CD4-positive, alpha-beta T cell (primary cell): ENCODE results near the gene LMF1. TPM values are rescaled to one million over a fixed set of nuclear protein-coding genes. Genes with fewer than 3 reads are reported as not detected.

Source experiments
- ATAC-seq: fragments of 200-7000 bp; cut with Tn5 transposase; one replicate; pipeline ENCODE4 v1.10.0; 2022; ENCODE audit warnings: mild to moderate bottlenecking; ENCODE audit not compliant: poor library complexity
- CTCF ChIA-PET: fragments of 350-600 bp; sonication (Branson Sonifier 250); formaldehyde crosslinking; loops from one replicate; lab custom pipeline; 2021; ENCODE audit warnings: antibody characterized with exemption, inconsistent platforms; lab: Charles Lee
- POLR2A ChIA-PET: fragments of 350-600 bp; sonication (Branson Sonifier 250); formaldehyde crosslinking; loops from one replicate; lab custom pipeline; 2021; ENCODE audit warnings: antibody characterized with exemption, inconsistent platforms; lab: Charles Lee
- DNase-seq, 14 experiments: peaks; one replicate each; pipeline ENCODE4 v3.0.0-alpha.2; 2013 to 2020; ENCODE audit warnings: mixed read lengths in 2 of 14
- H3K27ac ChIP-seq, 2 donors: one replicate each; pipeline versions ENCODE4 v1.5.1 to v1.7.0; 2013; ENCODE audit warnings: low read length in 2 of 2, low read depth in 1 of 2, mild to moderate bottlenecking in 1 of 2
- H3K27me3 ChIP-seq, 2 experiments: 1 replicate in 1 of 2; 2 replicates in 1 of 2; pipeline versions ENCODE4 v1.6.1 to v1.7.0; 2013; ENCODE audit warnings: low read length in 2 of 2, control low read depth in 1 of 2, mild to moderate bottlenecking in 1 of 2, moderate library complexity in 1 of 2; ENCODE audit not compliant: insufficient read depth in 2 of 2, control insufficient read depth in 1 of 2
- H3K36me3 ChIP-seq: one replicate; pipeline ENCODE4 v1.6.1; 2013; ENCODE audit warnings: low read length, control low read depth; ENCODE audit not compliant: insufficient read depth
- H3K4me1 ChIP-seq: one replicate; pipeline ENCODE4 v1.6.1; 2013; ENCODE audit warnings: low read length, control low read depth; ENCODE audit not compliant: insufficient read depth
- H3K4me3 ChIP-seq: one replicate; pipeline ENCODE4 v1.5.1; 2013; ENCODE audit warnings: mild to moderate bottlenecking, low read length, moderate library complexity
- H3K9me3 ChIP-seq, 2 experiments: 1 replicate in 1 of 2; 2 replicates in 1 of 2; pipeline versions ENCODE4 v1.6.1 to v1.7.0; 2013; ENCODE audit warnings: low read length in 2 of 2, mild to moderate bottlenecking in 2 of 2, control low read depth in 1 of 2, moderate library complexity in 1 of 2; ENCODE audit not compliant: control insufficient read depth in 1 of 2, insufficient read depth in 1 of 2
- H3K27ac Mint-ChIP-seq: one replicate; pipeline ENCODE4 v1.8.0; 2020; ENCODE audit warnings: mixed read lengths
- H3K27me3 Mint-ChIP-seq: one replicate; pipeline ENCODE4 v1.8.0; 2021; ENCODE audit warnings: mixed read lengths
- H3K36me3 Mint-ChIP-seq: one replicate; pipeline ENCODE4 v1.8.0; 2021; ENCODE audit warnings: low read depth, mixed read lengths
- H3K4me1 Mint-ChIP-seq: one replicate; pipeline ENCODE4 v1.8.0; 2021; ENCODE audit warnings: low read depth, mixed read lengths
- H3K4me3 Mint-ChIP-seq: one replicate; pipeline ENCODE4 v1.8.0; 2020; ENCODE audit warnings: mild to moderate bottlenecking, mixed read lengths
- H3K9me3 Mint-ChIP-seq: one replicate; pipeline ENCODE4 v1.8.0; 2020; ENCODE audit warnings: mixed read lengths
- intact Hi-C, 2 experiments: fragments of 100-400 bp; cut with DNase I in 1 of 2; cut with micrococcal nuclease in 1 of 2; formaldehyde crosslinking; loops; one replicate each; pipeline versions ENCODE4 v1.15.1 to v1.9.0; 2023 to 2025; cut with DNase I, micrococcal nuclease
- total RNA-seq, 174 experiments: library from RNA in 2 of 174; stranded (reverse) in 2 of 174; gene quantifications; one replicate each; pipeline ENCODE4 v1.2.3 and lab custom pipeline; 2021 to 2026
- TF ChIP-seq, protein P1 (sequence below): fragments of 200-600 bp; IDR thresholded peaks from one replicate; pipeline ENCODE4 v1.8.0; 2022; ENCODE audit warnings: antibody characterized with exemption, mild to moderate bottlenecking

Gene LMF1
- total RNA-seq, 2 experiments from 2014 or later, result 26.8 to 27.6 TPM

DNA sequence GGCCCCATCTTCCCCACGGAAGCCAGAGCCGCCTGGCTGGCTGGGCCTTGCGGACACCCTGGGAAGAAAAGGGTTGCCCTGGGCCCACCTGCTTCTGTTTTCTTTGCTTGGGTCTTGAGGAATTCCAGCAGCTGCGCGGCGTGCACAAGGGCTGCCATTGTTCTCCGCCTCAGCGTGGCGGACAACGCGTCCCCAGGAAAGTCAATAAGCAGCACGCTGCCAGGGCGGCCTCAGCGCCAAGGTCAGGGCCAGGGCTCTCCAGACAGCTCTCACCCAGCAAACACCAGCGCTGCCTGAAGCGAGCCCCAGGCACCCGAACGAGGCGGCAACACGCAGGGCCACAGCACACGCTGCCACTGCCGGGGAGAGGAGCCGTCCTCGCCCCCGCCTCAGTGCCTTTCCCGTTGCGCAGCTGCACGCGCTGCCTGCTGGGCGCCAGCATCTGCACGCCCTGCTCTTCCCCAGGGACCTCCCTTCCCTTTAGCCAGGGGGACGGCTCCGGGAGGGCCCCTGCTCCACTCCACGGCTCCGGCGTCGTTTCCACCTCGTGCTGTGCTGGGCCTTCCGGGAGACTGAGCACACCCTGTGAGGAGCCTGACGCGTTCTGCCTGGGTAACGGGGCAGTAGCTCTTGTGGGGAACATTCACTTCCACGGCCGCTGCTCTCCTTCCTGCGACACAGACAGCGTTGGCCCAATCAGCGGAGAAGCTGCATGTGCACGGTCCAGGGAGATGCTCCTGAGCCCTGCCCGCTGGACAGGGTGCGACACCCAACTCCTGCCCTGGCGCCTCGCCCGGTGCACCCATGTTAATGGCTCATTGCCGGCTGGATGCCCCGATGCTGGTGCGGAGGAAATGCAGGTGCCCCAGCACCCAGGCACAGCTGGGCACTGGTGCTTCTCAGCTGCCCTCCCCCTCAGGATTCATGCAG is 57.8 kb downstream of the LMF1 start:
- H3K27ac ChIP-seq, result no peak overlapping the region
- no peak overlapping the region for H3K4me3 ChIP-seq
- intact Hi-C loops, result no loop called here
- H3K36me3 Mint-ChIP-seq, result peaks cover 10% of the 10 kb centered on the region
- ChIA-PET CTCF (no interaction called here), POLR2A (no interaction called here)
- H3K27ac Mint-ChIP-seq, result no peak overlapping the region
- no peaks in the 10 kb centered on the region for H3K9me3 ChIP-seq
- ATAC-seq (no peak), DNase-seq (no peak)
- no peaks in the 10 kb centered on the region for H3K4me1 ChIP-seq
- H3K4me3 Mint-ChIP-seq, result no peak overlapping the region
- H3K27me3 ChIP-seq, result no peaks in the 10 kb centered on the region
- H3K36me3 ChIP-seq, result peaks cover 8% of the 10 kb centered on the region
- H3K4me1 Mint-ChIP-seq, result no peaks in the 10 kb centered on the region
- no peaks in the 10 kb centered on the region for H3K9me3 Mint-ChIP-seq
- TF ChIP-seq, protein P1, sequence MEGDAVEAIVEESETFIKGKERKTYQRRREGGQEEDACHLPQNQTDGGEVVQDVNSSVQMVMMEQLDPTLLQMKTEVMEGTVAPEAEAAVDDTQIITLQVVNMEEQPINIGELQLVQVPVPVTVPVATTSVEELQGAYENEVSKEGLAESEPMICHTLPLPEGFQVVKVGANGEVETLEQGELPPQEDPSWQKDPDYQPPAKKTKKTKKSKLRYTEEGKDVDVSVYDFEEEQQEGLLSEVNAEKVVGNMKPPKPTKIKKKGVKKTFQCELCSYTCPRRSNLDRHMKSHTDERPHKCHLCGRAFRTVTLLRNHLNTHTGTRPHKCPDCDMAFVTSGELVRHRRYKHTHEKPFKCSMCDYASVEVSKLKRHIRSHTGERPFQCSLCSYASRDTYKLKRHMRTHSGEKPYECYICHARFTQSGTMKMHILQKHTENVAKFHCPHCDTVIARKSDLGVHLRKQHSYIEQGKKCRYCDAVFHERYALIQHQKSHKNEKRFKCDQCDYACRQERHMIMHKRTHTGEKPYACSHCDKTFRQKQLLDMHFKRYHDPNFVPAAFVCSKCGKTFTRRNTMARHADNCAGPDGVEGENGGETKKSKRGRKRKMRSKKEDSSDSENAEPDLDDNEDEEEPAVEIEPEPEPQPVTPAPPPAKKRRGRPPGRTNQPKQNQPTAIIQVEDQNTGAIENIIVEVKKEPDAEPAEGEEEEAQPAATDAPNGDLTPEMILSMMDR, result no peak
- H3K27me3 Mint-ChIP-seq, result no peaks in the 10 kb centered on the region

DNA sequence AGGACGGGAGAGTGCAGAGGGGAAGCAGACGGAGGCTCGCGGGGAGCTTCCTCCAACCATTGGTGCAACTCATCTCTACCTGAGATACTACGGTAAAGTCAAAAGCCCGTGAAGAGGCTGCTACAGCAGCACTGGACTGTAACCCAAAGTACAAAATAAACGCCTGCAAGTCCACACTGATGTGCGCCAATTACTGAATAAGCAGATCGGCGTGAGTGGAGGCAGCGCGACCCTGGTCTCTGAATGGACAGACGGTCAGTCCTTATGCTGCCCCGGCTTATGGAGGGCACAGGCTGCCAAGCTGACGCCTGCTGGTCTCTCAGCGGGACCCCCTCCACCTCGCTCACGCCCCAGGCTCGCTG is 58.5 kb downstream of the LMF1 start:
- intact Hi-C loops, result no loop called here
- Histone ChIP-seq H3K36me3 (peaks cover 5% of the 10 kb centered on the region), H3K27me3 (no peaks in the 10 kb centered on the region), H3K27ac (no peak overlapping the region), H3K9me3 (no peaks in the 10 kb centered on the region), H3K4me1 (no peaks in the 10 kb centered on the region), H3K4me3 (no peak overlapping the region)
- Mint-ChIP-seq H3K36me3 (peaks cover 15% of the 10 kb centered on the region), H3K4me3 (no peak overlapping the region), H3K4me1 (no peaks in the 10 kb centered on the region), H3K9me3 (no peaks in the 10 kb centered on the region), H3K27me3 (no peaks in the 10 kb centered on the region), H3K27ac (no peak overlapping the region)
- ATAC-seq (no peak), DNase-seq (no peak)
- POLR2A ChIA-PET, result no interaction called here
- TF ChIP-seq, protein P1, result no peak
- CTCF ChIA-PET, result no interaction called here

DNA sequence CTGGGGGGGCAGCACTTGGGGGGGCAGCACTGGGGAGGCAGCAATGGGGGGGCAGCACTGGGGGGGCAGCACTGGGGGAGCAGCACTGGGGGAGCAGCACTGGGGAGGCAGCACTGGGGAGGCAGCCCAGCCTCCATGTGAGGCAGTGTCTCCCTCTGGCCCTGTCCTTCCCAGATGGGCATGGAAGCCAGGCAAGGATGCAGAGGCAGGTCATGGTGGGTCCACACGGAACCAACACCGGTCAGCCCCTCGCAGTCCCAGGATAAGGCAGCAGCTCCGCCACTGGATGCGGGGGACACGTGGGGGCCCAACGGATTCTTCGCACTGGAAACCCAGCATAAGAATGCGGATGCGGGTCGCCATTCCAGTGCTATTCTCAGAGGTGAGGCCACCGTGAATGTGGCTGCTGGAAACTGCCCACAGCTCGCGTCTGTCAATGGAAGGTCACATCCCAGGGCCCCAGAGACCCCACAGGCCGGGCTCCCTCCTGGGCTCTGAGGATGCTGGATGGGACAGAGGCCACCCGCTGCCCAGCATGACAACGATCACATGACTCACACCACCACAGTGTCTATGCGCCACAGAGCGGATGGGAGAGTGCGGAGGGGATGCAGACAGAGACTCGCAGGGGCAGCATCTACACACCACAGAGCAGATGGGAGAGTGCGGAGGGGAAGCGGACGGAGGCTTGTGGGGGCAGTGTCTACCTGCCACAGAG is 59.0 kb downstream of the LMF1 start:
- ChIA-PET CTCF (no interaction called here), POLR2A (no interaction called here)
- no peaks in the 10 kb centered on the region for H3K27me3 Mint-ChIP-seq

More for the DNA sequence above, 59.0 kb downstream of the LMF1 start:
- Mint-ChIP-seq H3K27ac (no peak overlapping the region), H3K9me3 (no peaks in the 10 kb centered on the region), H3K4me1 (no peaks in the 10 kb centered on the region), H3K36me3 (peaks cover 18% of the 10 kb centered on the region), H3K4me3 (no peak overlapping the region)
- Histone ChIP-seq H3K4me3 (no peak overlapping the region), H3K9me3 (no peaks in the 10 kb centered on the region), H3K27ac (no peak overlapping the region), H3K36me3 (peaks cover 5% of the 10 kb centered on the region), H3K4me1 (no peaks in the 10 kb centered on the region), H3K27me3 (no peaks in the 10 kb centered on the region)
- intact Hi-C loops, result no loop called here
- DNase-seq, result no peak
- ATAC-seq, result no peak
- TF ChIP-seq, protein P1, result no peak
